ENCODE results near the gene BMPR1A.

GRCh38 chr10:86820509-86820908 lies 64.1 kb downstream of the BMPR1A start:
- TF ChIP-seq ZNF565 (CRISPR knock-in tag; conservative IDR thresholded peaks at IDR 0.05; ENCODE audit: low read depth): no peak
- TF ChIP-seq ISL1 (CRISPR knock-in tag; IDR thresholded peaks at IDR 0.05): no peak
- TF ChIP-seq SNAI2 (CRISPR knock-in tag; IDR thresholded peaks at IDR 0.05): no peak
- TF ChIP-seq, protein P1, sequence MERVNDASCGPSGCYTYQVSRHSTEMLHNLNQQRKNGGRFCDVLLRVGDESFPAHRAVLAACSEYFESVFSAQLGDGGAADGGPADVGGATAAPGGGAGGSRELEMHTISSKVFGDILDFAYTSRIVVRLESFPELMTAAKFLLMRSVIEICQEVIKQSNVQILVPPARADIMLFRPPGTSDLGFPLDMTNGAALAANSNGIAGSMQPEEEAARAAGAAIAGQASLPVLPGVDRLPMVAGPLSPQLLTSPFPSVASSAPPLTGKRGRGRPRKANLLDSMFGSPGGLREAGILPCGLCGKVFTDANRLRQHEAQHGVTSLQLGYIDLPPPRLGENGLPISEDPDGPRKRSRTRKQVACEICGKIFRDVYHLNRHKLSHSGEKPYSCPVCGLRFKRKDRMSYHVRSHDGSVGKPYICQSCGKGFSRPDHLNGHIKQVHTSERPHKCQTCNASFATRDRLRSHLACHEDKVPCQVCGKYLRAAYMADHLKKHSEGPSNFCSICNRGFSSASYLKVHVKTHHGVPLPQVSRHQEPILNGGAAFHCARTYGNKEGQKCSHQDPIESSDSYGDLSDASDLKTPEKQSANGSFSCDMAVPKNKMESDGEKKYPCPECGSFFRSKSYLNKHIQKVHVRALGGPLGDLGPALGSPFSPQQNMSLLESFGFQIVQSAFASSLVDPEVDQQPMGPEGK (CRISPR knock-in tag; IDR thresholded peaks at IDR 0.05; ENCODE audit: borderline replicate concordance): no peak
- no peak for TF ChIP-seq CREB5 (CRISPR knock-in tag; IDR thresholded peaks at IDR 0.05; ENCODE audit: low read depth)
- TF ChIP-seq ZNF8 (CRISPR knock-in tag; IDR thresholded peaks at IDR 0.05): no peak
- TF ChIP-seq RARB (CRISPR knock-in tag; IDR thresholded peaks at IDR 0.05): no peak
- TF ChIP-seq, protein P2, sequence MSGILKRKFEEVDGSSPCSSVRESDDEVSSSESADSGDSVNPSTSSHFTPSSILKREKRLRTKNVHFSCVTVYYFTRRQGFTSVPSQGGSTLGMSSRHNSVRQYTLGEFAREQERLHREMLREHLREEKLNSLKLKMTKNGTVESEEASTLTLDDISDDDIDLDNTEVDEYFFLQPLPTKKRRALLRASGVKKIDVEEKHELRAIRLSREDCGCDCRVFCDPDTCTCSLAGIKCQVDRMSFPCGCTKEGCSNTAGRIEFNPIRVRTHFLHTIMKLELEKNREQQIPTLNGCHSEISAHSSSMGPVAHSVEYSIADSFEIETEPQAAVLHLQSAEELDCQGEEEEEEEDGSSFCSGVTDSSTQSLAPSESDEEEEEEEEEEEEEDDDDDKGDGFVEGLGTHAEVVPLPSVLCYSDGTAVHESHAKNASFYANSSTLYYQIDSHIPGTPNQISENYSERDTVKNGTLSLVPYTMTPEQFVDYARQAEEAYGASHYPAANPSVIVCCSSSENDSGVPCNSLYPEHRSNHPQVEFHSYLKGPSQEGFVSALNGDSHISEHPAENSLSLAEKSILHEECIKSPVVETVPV (CRISPR knock-in tag; IDR thresholded peaks at IDR 0.05): no peak
- TF ChIP-seq CSDC2 (CRISPR knock-in tag; IDR thresholded peaks at IDR 0.05): no peak
- TF ChIP-seq BACH2 (CRISPR knock-in tag; IDR thresholded peaks at IDR 0.05; ENCODE audit: borderline replicate concordance): no peak

Measured in SK-N-SH treated with all-trans-retinoic acid at 6 μM for 48 hours (cell line).